ENCODE results near the gene RREB1.

Gene RREB1

GRCh38 chr6:7115543-7116231 lies 7.9 kb downstream of the RREB1 start:
- DNase-seq (ENCODE audit: low read depth, low spot score) = no peak
- TF ChIP-seq CTCF (IDR thresholded peaks at IDR 0.05; ENCODE audit: insufficient read depth, low read length, missing control alignments) = no peak
- POLR2A ChIA-PET = interaction anchor here (1.1 kb wide), 1 partner anchor 126 kb away, joined by 3 read pairs; no protein-coding TSS in a partner anchor
- H3K4me3 ChIP-seq (ENCODE audit: low read depth, low read length) = no peak overlapping the region
- CTCF ChIA-PET = interaction anchor here (1.5 to 2.6 kb wide), 3 partner anchors 8 to 127 kb away, joined by 4 to 9 read pairs (median 5); partner anchors contain the start of gene RREB1

- POLR2A ChIA-PET = no interaction called here
- no peak for DNase-seq (ENCODE audit: low read depth, low spot score)
- no peak overlapping the region for H3K4me3 ChIP-seq (ENCODE audit: low read depth, low read length)
- no peak for TF ChIP-seq CTCF (IDR thresholded peaks at IDR 0.05; ENCODE audit: insufficient read depth, low read length, missing control alignments)
- CTCF ChIA-PET = no interaction called here
Measured at GRCh38 chr6:7119272-7119801, 11.6 kb downstream of the RREB1 start.

- CTCF ChIA-PET = interaction anchor here (0.6 to 1.7 kb wide), 4 partner anchors 10 to 120 kb away, joined by 3 to 5 read pairs (median 4); no protein-coding TSS in a partner anchor
Measured at GRCh38 chr6:7121700-7122241, 14.0 kb downstream of the RREB1 start.

GRCh38 chr6:7122684-7123083 lies 14.9 kb downstream of the RREB1 start:
- POLR2A ChIA-PET = interaction anchor here (0.7 kb wide), 1 partner anchor 15 kb away, joined by 6 read pairs; no protein-coding TSS in a partner anchor
- TF ChIP-seq CTCF (IDR thresholded peaks at IDR 0.05; ENCODE audit: insufficient read depth, low read length, missing control alignments) = no peak
- DNase-seq (ENCODE audit: low read depth, low spot score) = no peak
- CTCF ChIA-PET = interaction anchor here (1.5 to 1.7 kb wide), 2 partner anchors 13 to 119 kb away, joined by 3 to 5 read pairs; no protein-coding TSS in a partner anchor
- H3K4me3 ChIP-seq (ENCODE audit: low read depth, low read length) = no peak overlapping the region

More at GRCh38 chr6:7121700-7122241, 14.0 kb downstream of the RREB1 start:
- DNase-seq (ENCODE audit: low read depth, low spot score) = no peak
- H3K4me3 ChIP-seq (ENCODE audit: low read depth, low read length) = no peak overlapping the region
- POLR2A ChIA-PET = no interaction called here
- no peak for TF ChIP-seq CTCF (IDR thresholded peaks at IDR 0.05; ENCODE audit: insufficient read depth, low read length, missing control alignments)

- DNase-seq (ENCODE audit: low read depth, low spot score) = no peak
- CTCF ChIA-PET = interaction anchor here (1.0 kb wide), 1 partner anchor 37 kb away, joined by 3 read pairs; no protein-coding TSS in a partner anchor
- TF ChIP-seq CTCF (IDR thresholded peaks at IDR 0.05; ENCODE audit: insufficient read depth, low read length, missing control alignments) = no peak
- H3K4me3 ChIP-seq (ENCODE audit: low read depth, low read length) = no peak overlapping the region
- POLR2A ChIA-PET = no interaction called here
Measured at GRCh38 chr6:7124114-7124513, 16.4 kb downstream of the RREB1 start.

GRCh38 chr6:7124636-7125035 lies 16.9 kb downstream of the RREB1 start:
- TF ChIP-seq CTCF (IDR thresholded peaks at IDR 0.05; ENCODE audit: insufficient read depth, low read length, missing control alignments) = no peak
- no peak overlapping the region for H3K4me3 ChIP-seq (ENCODE audit: low read depth, low read length)
- no peak for DNase-seq (ENCODE audit: low read depth, low spot score)
- POLR2A ChIA-PET = no interaction called here
- CTCF ChIA-PET = interaction anchor here (1.0 kb wide), 1 partner anchor 38 kb away, joined by 3 read pairs; no protein-coding TSS in a partner anchor

Data from AG04449 (cell line).